GM04504 (cell line): ENCODE results near the gene ADGRB3.
"Not testable (repeated sequence)": the region's sequence is repeated elsewhere in the genome, so short reads cannot be mapped to it uniquely, and the experiment has no call there.

ENCODE experiments used
- DNase-seq: peaks from one replicate; pipeline ENCODE4 v3.0.0-alpha.2; 2012; ENCODE audit warnings: low read depth

The ADGRB3 gene

GRCh38 chr6:68740828-68741500 is 105.9 kb downstream of the ADGRB3 start:
- DNase-seq: no peak

- no peak for DNase-seq
Observed at GRCh38 chr6:68741501-68742386, 106.7 kb downstream of the ADGRB3 start.

GRCh38 chr6:68743099-68743498 is 108.0 kb downstream of the ADGRB3 start:
- no peak for DNase-seq

- not testable (repeated sequence) for DNase-seq
Observed at GRCh38 chr6:68744376-68744775, 109.3 kb downstream of the ADGRB3 start.

GRCh38 chr6:68746376-68746775 is 111.3 kb downstream of the ADGRB3 start:
- no peak for DNase-seq

GRCh38 chr6:68747110-68747790 is 112.2 kb downstream of the ADGRB3 start:
- DNase-seq: no peak

- DNase-seq: not testable (repeated sequence)
Observed at GRCh38 chr6:68747832-68748231, 112.8 kb downstream of the ADGRB3 start.

- DNase-seq: no peak
Observed at GRCh38 chr6:68754681-68755213, 119.7 kb downstream of the ADGRB3 start.

GRCh38 chr6:68756454-68757375 is 121.6 kb downstream of the ADGRB3 start:
- DNase-seq: no peak

- DNase-seq: no peak
Observed at GRCh38 chr6:68757821-68758220, 122.7 kb downstream of the ADGRB3 start.

- DNase-seq: no peak
Observed at GRCh38 chr6:68758559-68758958, 123.5 kb downstream of the ADGRB3 start.

- no peak for DNase-seq
Observed at GRCh38 chr6:68760485-68760884, 125.4 kb downstream of the ADGRB3 start.

GRCh38 chr6:68760941-68761676 is 126.0 kb downstream of the ADGRB3 start:
- no peak for DNase-seq

- no peak for DNase-seq
Observed at GRCh38 chr6:68761985-68762384, 126.9 kb downstream of the ADGRB3 start.

GRCh38 chr6:68771426-68771825 is 136.3 kb downstream of the ADGRB3 start:
- DNase-seq: no peak

GRCh38 chr6:68774843-68775242 is 139.8 kb downstream of the ADGRB3 start:
- DNase-seq: no peak

GRCh38 chr6:68776354-68776753 is 141.3 kb downstream of the ADGRB3 start:
- DNase-seq: no peak

- no peak for DNase-seq
Observed at GRCh38 chr6:68777956-68778355, 142.9 kb downstream of the ADGRB3 start.

- no peak for DNase-seq
Observed at GRCh38 chr6:68778356-68779020, 143.4 kb downstream of the ADGRB3 start.

- DNase-seq: no peak
Observed at GRCh38 chr6:68779366-68779765, 144.3 kb downstream of the ADGRB3 start.
